ENCODE results near the gene ALG1. TPM values are rescaled to one million over a fixed set of nuclear protein-coding genes. Genes with fewer than 3 reads are reported as not detected.
A peak's percentile ranks its signal among the peaks of the same experiment; 100 is the strongest.

ALG1 gene
- total and polyA plus RNA-seq, 10 of the 15 experiments (the other 5 are each of a cell fraction or from before 2014, with no cell fraction given), result 1.5 to 43.2 (median 23.8) TPM

GRCh38 chr16:5072334-5073278 lies 963 bp downstream of the ALG1 start:
- Histone ChIP-seq H3K9me3 (replicated peaks; ENCODE audit: control insufficient read depth, insufficient read depth, low read length) (no peaks in the 10 kb centered on the region; the same call in 2 of the 3 replicates), H3K9ac (ENCODE audit: control insufficient read depth, insufficient read depth, low read length) (peak overlapping the region; percentile 81), H3K4me3 (peak overlapping the region; percentile 87), H3K27ac (ENCODE audit: control insufficient read depth, insufficient read depth) (peak overlapping the region; percentile 75), H3K27me3 (replicated peaks in 1 of 2; ENCODE audit: control insufficient read depth in 2 of 2, insufficient read depth in 2 of 2, low read length in 1 of 2) (no peaks in the 10 kb centered on the region), H3K4me1 (ENCODE audit: control insufficient read depth, insufficient read depth, low read length) (peaks cover 14% of the 10 kb centered on the region), H2AFZ (ENCODE audit: control insufficient read depth, low read depth, low read length) (peak overlapping the region; percentile 95), H3K4me2 (ENCODE audit: control insufficient read depth, insufficient read depth) (peak overlapping the region; percentile 69), H4K20me1 (ENCODE audit: control insufficient read depth, insufficient read depth) (no peaks in the 10 kb centered on the region), H3K79me2 (ENCODE audit: control insufficient read depth, insufficient read depth, low read length) (peaks cover 10% of the 10 kb centered on the region), H3K36me3 (ENCODE audit: control insufficient read depth in 2 of 2, insufficient read depth in 2 of 2, low read length in 1 of 2) (peaks cover 5% of the 10 kb centered on the region in 2 experiments; a peak in 3 of 4 replicates)
- ChIA-PET SMC1A (ENCODE audit: uncharacterized antibody, unreplicated experiment) (interaction anchor here (0.9 to 1.7 kb wide), 3 partner anchors 10 to 38 kb away, joined by 3 to 6 read pairs (median 4); no protein-coding TSS in a partner anchor), POLR2A (interaction anchor here (1.0 kb wide), 1 partner anchor 95 kb away, joined by 3 read pairs; no protein-coding TSS in a partner anchor), CTCF (interaction anchor here (0.7 to 2.0 kb wide), 3 partner anchors 12 to 20 kb away, joined by 3 to 8 read pairs (median 5); no protein-coding TSS in a partner anchor), RAD21 (ENCODE audit: unreplicated experiment) (no interaction called here)
- intact Hi-C loops (cut with micrococcal nuclease; ENCODE audit: unreplicated experiment) (no loop called here), in situ Hi-C loops (cut with MboI) (no loop called here)
- TF ChIP-seq ZNF384 (IDR thresholded peaks at IDR 0.05; ENCODE audit: borderline replicate concordance, low read depth, low read length) (no peak), CEBPB (IDR thresholded peaks at IDR 0.05; ENCODE audit: borderline replicate concordance in 1 of 2, low read depth in 2 of 2, low read length in 2 of 2) (no peak), CHD1 (IDR thresholded peaks at IDR 0.05; ENCODE audit: low read depth, low read length) (no peak), ESRRA (IDR thresholded peaks at IDR 0.05; ENCODE audit: low read length) (no peak), POU2F2 (IDR thresholded peaks at IDR 0.05; ENCODE audit: borderline replicate concordance, low read depth, low read length) (no peak)
- TF ChIP-seq, protein P1, sequence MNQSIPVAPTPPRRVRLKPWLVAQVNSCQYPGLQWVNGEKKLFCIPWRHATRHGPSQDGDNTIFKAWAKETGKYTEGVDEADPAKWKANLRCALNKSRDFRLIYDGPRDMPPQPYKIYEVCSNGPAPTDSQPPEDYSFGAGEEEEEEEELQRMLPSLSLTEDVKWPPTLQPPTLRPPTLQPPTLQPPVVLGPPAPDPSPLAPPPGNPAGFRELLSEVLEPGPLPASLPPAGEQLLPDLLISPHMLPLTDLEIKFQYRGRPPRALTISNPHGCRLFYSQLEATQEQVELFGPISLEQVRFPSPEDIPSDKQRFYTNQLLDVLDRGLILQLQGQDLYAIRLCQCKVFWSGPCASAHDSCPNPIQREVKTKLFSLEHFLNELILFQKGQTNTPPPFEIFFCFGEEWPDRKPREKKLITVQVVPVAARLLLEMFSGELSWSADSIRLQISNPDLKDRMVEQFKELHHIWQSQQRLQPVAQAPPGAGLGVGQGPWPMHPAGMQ (IDR thresholded peaks at IDR 0.05; ENCODE audit: borderline replicate concordance), result no peak
- TF ChIP-seq, protein P2, sequence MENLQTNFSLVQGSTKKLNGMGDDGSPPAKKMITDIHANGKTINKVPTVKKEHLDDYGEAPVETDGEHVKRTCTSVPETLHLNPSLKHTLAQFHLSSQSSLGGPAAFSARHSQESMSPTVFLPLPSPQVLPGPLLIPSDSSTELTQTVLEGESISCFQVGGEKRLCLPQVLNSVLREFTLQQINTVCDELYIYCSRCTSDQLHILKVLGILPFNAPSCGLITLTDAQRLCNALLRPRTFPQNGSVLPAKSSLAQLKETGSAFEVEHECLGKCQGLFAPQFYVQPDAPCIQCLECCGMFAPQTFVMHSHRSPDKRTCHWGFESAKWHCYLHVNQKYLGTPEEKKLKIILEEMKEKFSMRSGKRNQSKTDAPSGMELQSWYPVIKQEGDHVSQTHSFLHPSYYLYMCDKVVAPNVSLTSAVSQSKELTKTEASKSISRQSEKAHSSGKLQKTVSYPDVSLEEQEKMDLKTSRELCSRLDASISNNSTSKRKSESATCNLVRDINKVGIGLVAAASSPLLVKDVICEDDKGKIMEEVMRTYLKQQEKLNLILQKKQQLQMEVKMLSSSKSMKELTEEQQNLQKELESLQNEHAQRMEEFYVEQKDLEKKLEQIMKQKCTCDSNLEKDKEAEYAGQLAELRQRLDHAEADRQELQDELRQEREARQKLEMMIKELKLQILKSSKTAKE (IDR thresholded peaks at IDR 0.05; ENCODE audit: low read depth, poor library complexity, severe bottlenecking), result no peak
- 65% methylated on average over 12 of the region's 12 CpGs for WGBS (ENCODE audit: insufficient coverage, insufficient replicate concordance, low lambda C conversion rate, missing lambda C conversion rate)
- FAIRE-seq, result no peak
- DNase-seq (ENCODE audit: low read depth, low spot score), result no peak
- no TSS peak for BruUV-seq (replicated peaks)
- ATAC-seq, result no peak; the same call in 2 of the 3 replicates

Data from GM12878 (cell line).